ENCODE results near the gene ASXL1. TPM values are rescaled to one million over a fixed set of nuclear protein-coding genes. Genes with fewer than 3 reads are reported as not detected.

The ASXL1 gene
- total and polyA plus RNA-seq, 2 donors (not counting 1 experiment from before 2014, with no cell fraction given) = 93.0 to 180 TPM

- no peaks in the 10 kb centered on the region for H3K27me3 Mint-ChIP-seq
- peaks cover 12% of the 10 kb centered on the region for H3K79me2 ChIP-seq (ENCODE audit: control insufficient read depth, insufficient read depth, low read length)
- no peak overlapping the region for H3K27ac Mint-ChIP-seq
Observed at GRCh38 chr20:32467506-32468312, 109.6 kb downstream of the ASXL1 start.

More at GRCh38 chr20:32467506-32468312, 109.6 kb downstream of the ASXL1 start:
- POLR2A ChIA-PET = no interaction called here
- H3K4me2 ChIP-seq (replicated peaks; ENCODE audit: low read depth, low read length, poor library complexity, severe bottlenecking) = peak overlapping the region; percentile 38
- H3K9me3 ChIP-seq (ENCODE audit: control extremely low read depth in 1 of 3, control insufficient read depth in 2 of 3, insufficient read depth in 1 of 3, low read length in 2 of 3) = peaks cover 0 to 4% (median 0%) of the 10 kb centered on the region in 3 donors
- H3K27me3 ChIP-seq (replicated peaks in 1 of 4; ENCODE audit: control extremely low read depth in 1 of 4, control insufficient read depth in 3 of 4, insufficient read depth in 4 of 4, low read length in 3 of 4) = no peaks in the 10 kb centered on the region
- Mint-ChIP-seq H3K4me1 (peaks cover 20% of the 10 kb centered on the region), H3K9me3 (ENCODE audit: insufficient read depth) (no peaks in the 10 kb centered on the region), H3K4me3 (no peak overlapping the region)
- H3K4me1 ChIP-seq (ENCODE audit: control insufficient read depth in 2 of 2, insufficient read depth in 2 of 2, low read length in 2 of 2) = peaks cover 4 to 25% of the 10 kb centered on the region in 2 donors
- 85% methylated on average over 10 of the region's 12 CpGs for WGBS (ENCODE audit: insufficient coverage)
- no peak overlapping the region for H3K27ac ChIP-seq (ENCODE audit: low read length in 2 of 2)
- TF ChIP-seq EZH2 (IDR thresholded peaks at IDR 0.05; ENCODE audit: borderline replicate concordance, insufficient read depth, low read depth, low read length, poor library complexity, severe bottlenecking) = no peak
- TF ChIP-seq CTCF (IDR thresholded peaks at IDR 0.05) = no peak
- intact Hi-C loops (cut with micrococcal nuclease) = no loop called here
- no peak overlapping the region for H2AFZ ChIP-seq (ENCODE audit: insufficient read depth, low read depth, low read length, poor library complexity, severe bottlenecking)
- ATAC-seq (ENCODE audit: low read depth) (no peak), DNase-seq (no peak)
- CTCF ChIA-PET = no interaction called here
- no peaks in the 10 kb centered on the region for H3K36me3 ChIP-seq (replicated peaks in 1 of 2; ENCODE audit: control extremely low read depth in 1 of 2, control insufficient read depth in 1 of 2, extremely low read depth in 1 of 2, insufficient read depth in 2 of 2, low read length in 1 of 2)
- peaks cover 7% of the 10 kb centered on the region for H4K20me1 ChIP-seq (ENCODE audit: control insufficient read depth, insufficient read depth, low read length, poor library complexity, severe bottlenecking)
- no peak overlapping the region for H3K9ac ChIP-seq (ENCODE audit: low read length)
- no peak overlapping the region for H3K4me3 ChIP-seq (ENCODE audit: control extremely low read depth in 1 of 5, extremely low read depth in 1 of 5, insufficient read depth in 1 of 5, low read depth in 2 of 5, low read length in 4 of 5)
